DND-41 (cell line): ENCODE data around the gene LRP5.

Experiments
- ATAC-seq: fragments of 200-7000 bp; cut with Tn5 transposase; 3 replicates; pipeline ENCODE4 v1.9.1; 2021; ENCODE audit warnings: low read depth; ENCODE audit not compliant: insufficient read depth
- DNase-seq: peaks from one replicate; pipeline ENCODE4 v3.0.0-alpha.2; 2020
- H2AFZ ChIP-seq: 2 replicates; pipeline ENCODE4 v1.6.0; 2012; ENCODE audit warnings: low read depth, low read length
- H3K27ac ChIP-seq: 2 replicates; pipeline ENCODE4 v1.5.1; 2012; ENCODE audit warnings: low read length, inconsistent platforms
- H3K27me3 ChIP-seq: fragments of 200-600 bp; sonication (generic); 2 replicates; pipeline ENCODE4 v1.6.0; 2012; ENCODE audit warnings: low read length, mild to moderate bottlenecking, inconsistent platforms; ENCODE audit not compliant: insufficient read depth, poor library complexity
- H3K36me3 ChIP-seq: 2 replicates; pipeline ENCODE4 v1.5.1; 2012; ENCODE audit warnings: low read length, inconsistent platforms; ENCODE audit not compliant: insufficient read depth
- H3K4me1 ChIP-seq: 2 replicates; pipeline ENCODE4 v1.5.1; 2012; ENCODE audit warnings: mild to moderate bottlenecking, low read length; ENCODE audit not compliant: insufficient read depth
- H3K4me2 ChIP-seq: 2 replicates; pipeline ENCODE4 v1.6.0; 2012; ENCODE audit warnings: mild to moderate bottlenecking, moderate library complexity, low read length, inconsistent platforms; ENCODE audit not compliant: insufficient read depth
- H3K4me3 ChIP-seq, 2 experiments: fragments of 200-600 bp in 1 of 2; shearing (Covaris generic) in 1 of 2; 2 replicates each; pipeline ENCODE4 v1.5.1; 2012 to 2016; ENCODE audit warnings: inconsistent platforms in 2 of 2, low read length in 2 of 2, mild to moderate bottlenecking in 2 of 2, low read depth in 1 of 2, moderate library complexity in 1 of 2
- H3K79me2 ChIP-seq: 2 replicates; pipeline ENCODE4 v1.6.0; 2012; ENCODE audit warnings: low read length, inconsistent platforms; ENCODE audit not compliant: insufficient read depth
- H3K9ac ChIP-seq: 2 replicates; pipeline ENCODE4 v1.6.0; 2012; ENCODE audit warnings: low read depth, mild to moderate bottlenecking, inconsistent platforms, low read length, moderate library complexity
- H3K9me3 ChIP-seq: 2 replicates; pipeline ENCODE4 v1.5.1; 2012; ENCODE audit warnings: low read length, moderate library complexity, mild to moderate bottlenecking, inconsistent platforms; ENCODE audit not compliant: insufficient read depth, severe bottlenecking
- H4K20me1 ChIP-seq: 2 replicates; pipeline ENCODE4 v1.6.0; 2012; ENCODE audit warnings: low read length; ENCODE audit not compliant: insufficient read depth
- EZH2 ChIP-seq: IDR thresholded peaks from 3 replicates; pipeline ENCODE4 v1.6.1; 2012; ENCODE audit warnings: borderline replicate concordance, low read depth, mild to moderate bottlenecking, moderate library complexity, low read length, inconsistent platforms; ENCODE audit not compliant: severe bottlenecking
- TF ChIP-seq, protein P1 (sequence below): IDR thresholded peaks from 2 replicates; pipeline ENCODE4 v1.5.1; 2012; ENCODE audit warnings: borderline replicate concordance, low read length, moderate library complexity, mild to moderate bottlenecking; ENCODE audit not compliant: poor library complexity, severe bottlenecking; ENCODE audit errors: extremely low read depth

Gene LRP5

DNA sequence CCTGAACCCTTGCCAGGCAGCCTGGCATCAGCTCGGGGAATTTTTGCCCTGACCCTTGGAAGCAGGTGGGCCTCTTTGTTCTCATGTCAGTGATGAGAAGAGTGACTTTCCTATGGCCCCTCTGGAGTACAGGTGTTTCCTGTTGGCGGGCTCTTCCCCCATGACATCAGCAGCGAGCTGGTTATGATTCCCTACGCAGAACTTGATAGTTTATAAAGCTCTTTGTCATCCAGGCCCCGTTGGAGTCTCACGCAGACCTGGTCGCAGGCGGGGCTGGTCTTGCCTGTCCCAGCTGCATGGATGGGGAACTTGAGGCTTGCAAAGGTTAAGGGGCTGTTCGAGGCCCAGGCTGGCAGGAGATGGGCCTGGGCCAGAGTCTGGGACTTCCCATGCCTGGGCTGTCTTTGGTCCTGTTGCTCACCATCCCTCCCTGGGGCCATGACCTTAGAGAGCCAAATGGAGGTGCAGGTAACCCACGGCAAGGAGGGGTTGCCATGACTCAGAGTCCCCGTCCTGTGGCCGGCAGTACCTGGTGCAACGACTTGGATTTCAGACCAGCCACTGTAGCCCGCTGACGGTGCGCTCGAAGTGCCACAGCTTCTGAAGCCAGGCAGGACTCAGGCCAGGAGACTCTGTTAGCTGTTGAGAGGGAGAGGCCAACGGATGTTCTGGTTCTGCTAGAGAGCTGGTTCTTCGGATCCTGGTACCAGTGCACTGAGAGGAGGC lies 102.3 kb downstream of the LRP5 start:
- Histone ChIP-seq H3K4me2 (no peak overlapping the region), H2AFZ (no peak overlapping the region), H3K9ac (no peak overlapping the region), H3K79me2 (no peaks in the 10 kb centered on the region), H3K4me1 (no peaks in the 10 kb centered on the region), H3K9me3 (no peaks in the 10 kb centered on the region), H3K4me3 (no peak overlapping the region), H3K36me3 (peaks cover 73% of the 10 kb centered on the region), H3K27me3 (no peaks in the 10 kb centered on the region), H3K27ac (no peak overlapping the region), H4K20me1 (no peaks in the 10 kb centered on the region; the same call in 1 of the 2 replicates)
- ATAC-seq (no peak), DNase-seq (no peak)
- TF ChIP-seq, protein P1, sequence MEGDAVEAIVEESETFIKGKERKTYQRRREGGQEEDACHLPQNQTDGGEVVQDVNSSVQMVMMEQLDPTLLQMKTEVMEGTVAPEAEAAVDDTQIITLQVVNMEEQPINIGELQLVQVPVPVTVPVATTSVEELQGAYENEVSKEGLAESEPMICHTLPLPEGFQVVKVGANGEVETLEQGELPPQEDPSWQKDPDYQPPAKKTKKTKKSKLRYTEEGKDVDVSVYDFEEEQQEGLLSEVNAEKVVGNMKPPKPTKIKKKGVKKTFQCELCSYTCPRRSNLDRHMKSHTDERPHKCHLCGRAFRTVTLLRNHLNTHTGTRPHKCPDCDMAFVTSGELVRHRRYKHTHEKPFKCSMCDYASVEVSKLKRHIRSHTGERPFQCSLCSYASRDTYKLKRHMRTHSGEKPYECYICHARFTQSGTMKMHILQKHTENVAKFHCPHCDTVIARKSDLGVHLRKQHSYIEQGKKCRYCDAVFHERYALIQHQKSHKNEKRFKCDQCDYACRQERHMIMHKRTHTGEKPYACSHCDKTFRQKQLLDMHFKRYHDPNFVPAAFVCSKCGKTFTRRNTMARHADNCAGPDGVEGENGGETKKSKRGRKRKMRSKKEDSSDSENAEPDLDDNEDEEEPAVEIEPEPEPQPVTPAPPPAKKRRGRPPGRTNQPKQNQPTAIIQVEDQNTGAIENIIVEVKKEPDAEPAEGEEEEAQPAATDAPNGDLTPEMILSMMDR, result no peak
- no peak for TF ChIP-seq EZH2

DNA sequence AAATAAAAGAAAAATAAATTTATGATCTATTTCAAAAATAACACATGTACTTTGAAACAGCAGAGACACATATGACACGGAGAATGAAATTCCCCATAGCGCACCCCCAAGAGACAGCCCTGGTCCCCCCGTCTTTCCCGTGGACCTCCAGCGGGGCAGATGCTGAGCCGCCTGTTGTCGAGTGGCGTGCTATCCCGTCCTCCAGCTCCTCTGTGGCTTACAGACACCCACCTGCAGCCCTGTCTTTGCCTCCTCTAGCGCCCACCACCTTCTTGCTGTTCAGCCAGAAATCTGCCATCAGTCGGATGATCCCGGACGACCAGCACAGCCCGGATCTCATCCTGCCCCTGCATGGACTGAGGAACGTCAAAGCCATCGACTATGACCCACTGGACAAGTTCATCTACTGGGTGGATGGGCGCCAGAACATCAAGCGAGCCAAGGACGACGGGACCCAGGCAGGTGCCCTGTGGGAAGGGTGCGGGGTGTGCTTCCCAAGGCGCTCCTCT lies 103.7 kb downstream of the LRP5 start:
- Histone ChIP-seq H3K27ac (no peak overlapping the region), H3K9ac (no peak overlapping the region), H3K4me3 (no peak overlapping the region), H3K4me2 (no peak overlapping the region), H3K9me3 (no peaks in the 10 kb centered on the region), H3K36me3 (peaks cover 68% of the 10 kb centered on the region), H4K20me1 (no peaks in the 10 kb centered on the region; the same call in 1 of the 2 replicates), H3K4me1 (no peaks in the 10 kb centered on the region), H3K27me3 (no peaks in the 10 kb centered on the region), H2AFZ (no peak overlapping the region), H3K79me2 (no peaks in the 10 kb centered on the region)
- TF ChIP-seq, protein P1, result no peak
- TF ChIP-seq EZH2, result no peak
- DNase-seq (no peak), ATAC-seq (no peak)

DNA sequence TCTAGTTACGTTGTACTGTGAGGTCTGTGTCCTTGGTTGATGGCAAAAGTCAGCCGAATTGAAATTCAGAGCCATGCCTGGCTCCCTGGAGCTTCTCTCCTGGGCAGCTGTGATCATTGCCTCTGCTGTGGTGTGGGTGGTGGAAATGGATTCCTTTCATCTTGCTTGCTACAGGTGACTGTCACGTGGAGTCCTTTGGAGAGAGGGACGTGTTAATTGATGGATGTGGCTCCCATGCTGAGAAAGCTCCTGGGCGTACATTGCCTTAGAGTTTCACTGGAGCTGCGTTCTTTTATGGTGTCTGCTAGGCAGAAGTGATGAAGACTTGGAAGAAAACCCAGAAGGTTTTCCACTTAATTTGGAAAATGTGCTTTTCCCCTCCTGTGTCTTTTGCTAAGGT lies 106.3 kb downstream of the LRP5 start:
- no peak overlapping the region for H3K4me3 ChIP-seq
- no peak for DNase-seq
- H2AFZ ChIP-seq, result no peak overlapping the region
- no peak overlapping the region for H3K27ac ChIP-seq
- H3K9ac ChIP-seq, result no peak overlapping the region
- H3K36me3 ChIP-seq, result peaks cover 48% of the 10 kb centered on the region
- H3K4me2 ChIP-seq, result no peak overlapping the region
- H3K79me2 ChIP-seq, result no peaks in the 10 kb centered on the region
- no peak for ATAC-seq
- TF ChIP-seq, protein P1, result no peak
- TF ChIP-seq EZH2, result no peak
- H3K4me1 ChIP-seq, result no peaks in the 10 kb centered on the region
- no peaks in the 10 kb centered on the region for H3K27me3 ChIP-seq
- H3K9me3 ChIP-seq, result no peaks in the 10 kb centered on the region
- no peaks in the 10 kb centered on the region; the same call in 1 of the 2 replicates for H4K20me1 ChIP-seq
